Epithelial cell of prostate (primary cell): ENCODE data around the gene DNM3.
"Not testable (repeated sequence)": the region's sequence is repeated elsewhere in the genome, so short reads cannot be mapped to it uniquely, and the experiment has no call there.

Experiments used
- DNase-seq: peaks from one replicate; pipeline ENCODE4 v3.0.0-alpha.2; 2011; ENCODE audit warnings: low read depth, low spot score
- H3K27ac ChIP-seq: fragments of 450-650 bp; 2 replicates; pipeline ENCODE4 v1.5.1; 2017; ENCODE audit warnings: mild to moderate bottlenecking

Gene DNM3

GRCh38 chr1:172003766-172004530 lies 162.7 kb downstream of the DNM3 start:
- H3K27ac ChIP-seq, result no peak overlapping the region
- DNase-seq, result no peak

GRCh38 chr1:172004671-172005070 lies 163.4 kb downstream of the DNM3 start:
- H3K27ac ChIP-seq, result no peak overlapping the region
- no peak for DNase-seq

GRCh38 chr1:172005856-172006255 lies 164.6 kb downstream of the DNM3 start:
- peak; percentile 39 for DNase-seq
- peak overlapping the region; percentile 18 for H3K27ac ChIP-seq

GRCh38 chr1:172006660-172007059 lies 165.4 kb downstream of the DNM3 start:
- no peak for DNase-seq
- H3K27ac ChIP-seq, result no peak overlapping the region

- no peak for DNase-seq
- no peak overlapping the region for H3K27ac ChIP-seq
Observed at GRCh38 chr1:172018727-172019311, 177.5 kb downstream of the DNM3 start.

GRCh38 chr1:172019976-172020375 lies 178.7 kb downstream of the DNM3 start:
- no peak for DNase-seq
- no peak overlapping the region for H3K27ac ChIP-seq

- H3K27ac ChIP-seq, result peak overlapping the region; percentile 16
- DNase-seq, result peak; percentile 50
Observed at GRCh38 chr1:172024516-172024915, 183.2 kb downstream of the DNM3 start.

GRCh38 chr1:172024944-172025738 lies 183.8 kb downstream of the DNM3 start:
- H3K27ac ChIP-seq, result peak overlapping the region; percentile 16
- not testable (repeated sequence) for DNase-seq

- H3K27ac ChIP-seq, result peak overlapping the region; percentile 36
- DNase-seq, result peak; percentile 48
Observed at GRCh38 chr1:172040466-172040865, 199.2 kb downstream of the DNM3 start.

GRCh38 chr1:172041102-172041501 lies 199.8 kb downstream of the DNM3 start:
- DNase-seq, result no peak
- peak overlapping the region; percentile 36 for H3K27ac ChIP-seq

- DNase-seq, result no peak
- no peak overlapping the region for H3K27ac ChIP-seq
Observed at GRCh38 chr1:172041742-172042141, 200.4 kb downstream of the DNM3 start.

GRCh38 chr1:172043900-172044299 lies 202.6 kb downstream of the DNM3 start:
- H3K27ac ChIP-seq, result no peak overlapping the region
- no peak for DNase-seq

GRCh38 chr1:172051898-172052297 lies 210.6 kb downstream of the DNM3 start:
- no peak for DNase-seq
- no peak overlapping the region for H3K27ac ChIP-seq

GRCh38 chr1:172054172-172054571 lies 212.9 kb downstream of the DNM3 start:
- no peak overlapping the region for H3K27ac ChIP-seq
- no peak for DNase-seq

GRCh38 chr1:172055816-172056419 lies 214.6 kb downstream of the DNM3 start:
- DNase-seq, result not testable (repeated sequence)

GRCh38 chr1:172068334-172068733 lies 227.0 kb downstream of the DNM3 start:
- no peak for DNase-seq
- no peak overlapping the region for H3K27ac ChIP-seq

More at GRCh38 chr1:172055816-172056419, 214.6 kb downstream of the DNM3 start:
- not testable (repeated sequence) for H3K27ac ChIP-seq

- no peak overlapping the region for H3K27ac ChIP-seq
Observed at GRCh38 chr1:172069051-172069450, 227.8 kb downstream of the DNM3 start.

GRCh38 chr1:172069534-172069933 lies 228.2 kb downstream of the DNM3 start:
- no peak overlapping the region for H3K27ac ChIP-seq
- no peak for DNase-seq

More at GRCh38 chr1:172069051-172069450, 227.8 kb downstream of the DNM3 start:
- DNase-seq, result no peak

- H3K27ac ChIP-seq, result no peak overlapping the region
- DNase-seq, result no peak
Observed at GRCh38 chr1:172070055-172070454, 228.8 kb downstream of the DNM3 start.

- no peak for DNase-seq
- no peak overlapping the region for H3K27ac ChIP-seq
Observed at GRCh38 chr1:172071746-172072145, 230.4 kb downstream of the DNM3 start.

GRCh38 chr1:172079859-172080258 lies 238.6 kb downstream of the DNM3 start:
- not testable (repeated sequence) for H3K27ac ChIP-seq, DNase-seq
